ENCODE data around the gene IFT80.
A peak's percentile ranks its signal among the peaks of the same experiment; 100 is the strongest.

The IFT80 gene

DNA sequence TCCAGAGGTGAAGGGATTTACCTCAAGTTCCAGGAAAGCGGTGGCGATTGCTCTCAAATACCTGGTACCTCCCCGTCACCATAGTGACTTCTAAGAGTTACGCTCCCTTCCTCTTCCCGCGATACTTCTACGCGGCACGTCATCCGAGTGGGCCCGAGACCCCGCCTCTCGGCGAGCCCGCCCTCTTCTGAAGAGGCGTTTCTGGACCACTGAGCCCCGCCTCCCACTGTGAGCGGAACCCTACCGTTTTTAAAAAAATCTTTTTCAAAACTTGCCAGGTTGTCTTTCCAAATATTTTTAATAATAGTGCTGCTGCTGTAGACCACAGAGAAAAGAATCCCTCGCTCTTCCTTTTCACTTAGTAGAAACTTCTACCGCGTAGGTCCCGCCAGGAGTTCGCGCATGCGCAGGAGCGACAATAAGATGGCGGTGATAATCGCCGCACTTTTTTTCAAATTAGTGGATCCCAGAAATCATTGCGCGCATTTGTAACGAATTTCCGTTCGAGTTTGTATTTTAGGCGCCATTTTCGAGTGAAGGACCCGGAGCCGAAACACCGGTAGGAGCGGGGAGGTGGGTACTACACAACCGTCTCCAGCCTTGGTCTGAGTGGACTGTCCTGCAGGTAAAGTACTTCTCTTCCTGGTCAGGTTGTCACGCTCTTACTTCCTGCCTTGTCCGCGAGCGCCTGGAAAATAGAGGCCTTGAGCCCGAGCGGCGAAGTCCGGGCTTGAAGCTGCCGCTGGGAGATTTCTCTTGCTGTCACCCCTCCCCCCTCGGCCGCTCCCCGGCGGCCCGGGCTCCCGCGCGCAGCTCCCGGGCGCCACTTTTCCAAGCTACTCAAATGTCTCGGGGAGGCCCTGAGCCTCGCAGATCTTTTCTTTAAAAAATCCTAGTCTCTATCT is at the start of gene IFT80, which contains the start of gene SMC4:
Gene IFT80 (minus strand): TSS at position 101 of the 905 bp plus-strand sequence. CDS start 14,625 bp downstream, outside the sequence.
Gene SMC4 (plus strand): TSS at position 526 of the 905 bp plus-strand sequence. CDS start 1,177 bp downstream, outside the sequence.
- H3K27me3 Mint-ChIP-seq = peaks cover 18% of the 10 kb centered on the region
- no peaks in the 10 kb centered on the region for H3K9me3 Mint-ChIP-seq
- peaks cover 25% of the 10 kb centered on the region for H3K36me3 Mint-ChIP-seq
- peak; percentile 100 for ATAC-seq
- peaks cover 46% of the 10 kb centered on the region for H3K4me1 Mint-ChIP-seq
- peak within 1 kb of the TSS; percentile 96 for H3K4me3 Mint-ChIP-seq
- peak within 1 kb of the TSS; percentile 93 for H3K27ac Mint-ChIP-seq

DNA sequence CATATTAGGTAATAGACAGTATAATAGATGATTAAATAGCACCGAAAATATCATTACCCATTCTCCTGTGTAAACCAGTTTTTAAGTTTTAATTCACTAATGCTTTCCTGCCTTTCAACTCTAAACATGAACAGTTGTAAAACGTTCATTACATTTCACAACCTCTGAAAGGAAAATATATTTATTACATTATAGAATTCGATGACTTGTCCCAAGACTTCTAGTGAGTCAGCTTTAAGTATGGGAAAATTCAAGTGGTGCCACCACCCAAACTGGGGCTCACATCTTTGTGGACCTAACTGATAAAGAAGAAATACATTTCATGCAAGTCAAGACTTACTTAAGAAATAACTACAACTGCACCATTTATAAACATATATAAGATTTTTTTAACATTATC is 48.5 kb upstream of the IFT80 start:
- Mint-ChIP-seq H3K27me3 (no peaks in the 10 kb centered on the region), H3K9me3 (no peaks in the 10 kb centered on the region), H3K36me3 (peaks cover 17% of the 10 kb centered on the region), H3K27ac (no peak overlapping the region), H3K4me1 (peaks cover 25% of the 10 kb centered on the region), H3K4me3 (no peak overlapping the region)
- ATAC-seq = no peak

DNA sequence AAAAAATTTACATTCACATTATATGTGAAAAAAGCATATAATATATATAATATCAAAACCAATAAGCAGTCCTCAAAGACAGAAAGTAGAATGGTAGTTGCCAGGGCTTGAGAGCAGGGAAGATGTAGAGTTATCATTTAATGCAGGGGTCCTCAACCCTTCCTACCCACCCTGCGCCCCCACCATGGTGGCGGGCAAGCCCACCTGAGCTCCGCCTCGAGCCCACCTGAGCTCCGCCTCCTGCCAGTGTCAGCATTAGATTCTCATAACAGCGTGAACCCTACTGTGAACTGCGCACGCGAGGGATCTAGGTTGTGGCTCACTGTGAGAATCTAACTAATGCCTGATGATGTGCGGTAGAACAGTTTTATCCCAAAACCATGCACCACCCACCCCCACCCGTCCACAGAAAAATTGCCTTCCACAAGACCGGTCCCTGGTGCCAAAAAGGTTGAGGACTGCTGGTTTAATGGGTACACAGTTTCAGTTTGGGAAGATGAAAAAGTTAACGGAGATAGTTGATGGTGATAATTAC is 47.6 kb upstream of the IFT80 start:
- Mint-ChIP-seq H3K9me3 (no peaks in the 10 kb centered on the region), H3K4me3 (no peak overlapping the region), H3K36me3 (peaks cover 17% of the 10 kb centered on the region), H3K27me3 (no peaks in the 10 kb centered on the region), H3K27ac (no peak overlapping the region), H3K4me1 (peaks cover 25% of the 10 kb centered on the region)
- no peak for ATAC-seq

DNA sequence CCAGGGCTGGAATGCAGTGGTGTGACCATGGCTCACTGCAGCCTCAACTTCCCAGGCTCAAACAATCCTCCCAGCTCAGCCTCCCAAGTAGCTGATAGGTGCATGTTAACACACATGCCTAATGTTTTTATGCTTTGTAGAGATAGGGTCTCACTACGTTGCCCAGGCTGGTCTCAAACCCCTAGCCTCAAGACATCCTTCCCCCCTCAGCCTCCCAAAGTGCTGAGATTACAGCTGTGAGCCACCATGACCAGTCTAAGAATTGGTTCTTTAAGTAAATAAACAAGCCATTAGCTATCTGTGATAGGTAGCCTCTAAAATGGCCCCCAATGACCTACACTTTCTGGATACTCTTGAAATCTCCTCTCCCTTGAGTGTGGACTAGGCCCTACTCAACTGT is 46.8 kb upstream of the IFT80 start:
- no peaks in the 10 kb centered on the region for H3K9me3 Mint-ChIP-seq
- H3K4me1 Mint-ChIP-seq = peaks cover 25% of the 10 kb centered on the region
- H3K27me3 Mint-ChIP-seq = no peaks in the 10 kb centered on the region
- no peak overlapping the region for H3K27ac Mint-ChIP-seq
- no peak overlapping the region for H3K4me3 Mint-ChIP-seq
- no peak for ATAC-seq
- peaks cover 18% of the 10 kb centered on the region for H3K36me3 Mint-ChIP-seq

DNA sequence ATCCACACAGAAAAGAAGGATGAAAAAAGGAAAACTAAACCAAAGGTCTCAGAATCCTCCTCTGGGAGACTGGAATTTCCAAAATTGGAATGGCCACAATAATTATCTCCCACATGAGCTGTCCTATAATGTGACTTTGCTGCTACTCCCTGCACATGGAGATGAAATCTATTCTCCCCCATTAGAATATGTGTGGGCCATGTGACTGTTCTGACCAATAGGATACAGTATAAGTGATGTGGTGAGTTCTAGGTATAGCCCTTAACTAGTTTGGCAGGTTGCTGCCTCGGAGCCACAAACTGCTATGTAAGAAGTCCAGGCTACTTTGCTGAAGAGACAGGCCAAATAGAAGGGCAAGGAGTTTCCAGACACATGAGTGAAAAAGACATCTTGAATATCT is 45.4 kb upstream of the IFT80 start:
- no peak overlapping the region for H3K4me3 Mint-ChIP-seq
- ATAC-seq = no peak
- peaks cover 32% of the 10 kb centered on the region for H3K36me3 Mint-ChIP-seq
- no peaks in the 10 kb centered on the region for H3K9me3 Mint-ChIP-seq
- no peak overlapping the region for H3K27ac Mint-ChIP-seq
- H3K27me3 Mint-ChIP-seq = no peaks in the 10 kb centered on the region
- H3K4me1 Mint-ChIP-seq = peaks cover 11% of the 10 kb centered on the region

DNA sequence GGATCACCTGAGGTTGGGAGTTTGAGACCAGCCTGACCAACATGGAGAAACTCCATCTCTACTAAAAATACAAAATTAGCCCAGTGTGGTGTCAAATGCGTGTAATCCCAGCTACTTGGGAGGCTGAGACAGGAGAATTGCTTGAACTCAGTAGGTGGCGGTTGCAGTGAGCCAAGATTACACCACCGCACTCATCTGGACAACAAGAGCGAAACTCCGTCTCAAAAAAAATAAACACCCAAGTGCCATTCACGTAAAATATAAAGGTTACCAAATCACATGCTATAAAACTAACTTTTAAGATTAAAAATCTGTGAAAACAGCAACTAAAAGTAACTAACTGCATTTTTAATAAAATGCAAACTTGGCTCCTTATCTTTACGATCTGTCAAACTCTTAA is 41.7 kb upstream of the IFT80 start:
- Mint-ChIP-seq H3K4me1 (peaks cover 15% of the 10 kb centered on the region), H3K4me3 (no peak overlapping the region), H3K36me3 (peaks cover 54% of the 10 kb centered on the region), H3K27ac (no peak overlapping the region), H3K9me3 (no peaks in the 10 kb centered on the region), H3K27me3 (no peaks in the 10 kb centered on the region)
- no peak for ATAC-seq

DNA sequence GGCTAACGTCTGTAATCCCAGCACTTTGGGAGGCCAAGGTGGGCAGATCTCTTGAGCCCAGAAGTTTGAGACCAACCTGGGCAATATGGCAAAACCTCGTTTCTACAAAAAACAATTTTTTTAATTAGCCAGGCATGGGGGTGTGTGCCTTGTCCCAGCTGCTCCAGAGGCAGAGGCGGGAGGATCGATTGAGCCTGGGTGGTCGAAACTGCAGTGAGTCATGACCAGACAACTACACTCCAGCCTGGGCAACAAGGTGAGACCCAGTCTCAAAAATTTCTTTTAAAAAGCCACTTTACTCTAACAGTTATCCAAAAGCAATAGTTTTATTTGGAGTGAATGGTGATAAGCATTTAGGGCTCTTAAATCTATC is 38.0 kb upstream of the IFT80 start:
- no peak for ATAC-seq
- H3K27ac Mint-ChIP-seq = no peak overlapping the region
- H3K4me3 Mint-ChIP-seq = no peak overlapping the region
- no peaks in the 10 kb centered on the region for H3K9me3 Mint-ChIP-seq
- no peaks in the 10 kb centered on the region for H3K27me3 Mint-ChIP-seq
- H3K36me3 Mint-ChIP-seq = peaks cover 44% of the 10 kb centered on the region
- H3K4me1 Mint-ChIP-seq = peaks cover 5% of the 10 kb centered on the region

DNA sequence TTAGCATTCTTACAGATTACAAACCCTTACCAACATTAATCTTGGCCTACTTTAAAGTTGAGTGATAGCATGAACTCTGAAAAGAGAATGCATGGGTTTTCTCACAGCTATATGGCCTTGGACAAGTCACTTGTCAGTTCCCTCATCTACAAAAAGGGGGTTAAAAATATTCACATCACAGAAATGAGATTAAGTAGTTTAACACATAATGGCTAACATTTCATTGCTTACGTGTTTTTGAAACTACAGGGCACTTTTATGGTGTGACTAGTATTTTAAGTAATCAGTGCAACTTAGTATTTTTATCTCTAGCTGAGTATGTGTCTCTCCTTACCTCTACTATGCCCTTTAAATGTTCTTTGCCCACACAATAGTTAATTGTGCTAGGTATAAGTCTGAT is 36.7 kb upstream of the IFT80 start:
- H3K9me3 Mint-ChIP-seq = no peaks in the 10 kb centered on the region
- H3K36me3 Mint-ChIP-seq = peaks cover 54% of the 10 kb centered on the region
- H3K4me3 Mint-ChIP-seq = no peak overlapping the region
- H3K4me1 Mint-ChIP-seq = peaks cover 5% of the 10 kb centered on the region
- H3K27me3 Mint-ChIP-seq = no peaks in the 10 kb centered on the region
- no peak for ATAC-seq
- H3K27ac Mint-ChIP-seq = no peak overlapping the region

DNA sequence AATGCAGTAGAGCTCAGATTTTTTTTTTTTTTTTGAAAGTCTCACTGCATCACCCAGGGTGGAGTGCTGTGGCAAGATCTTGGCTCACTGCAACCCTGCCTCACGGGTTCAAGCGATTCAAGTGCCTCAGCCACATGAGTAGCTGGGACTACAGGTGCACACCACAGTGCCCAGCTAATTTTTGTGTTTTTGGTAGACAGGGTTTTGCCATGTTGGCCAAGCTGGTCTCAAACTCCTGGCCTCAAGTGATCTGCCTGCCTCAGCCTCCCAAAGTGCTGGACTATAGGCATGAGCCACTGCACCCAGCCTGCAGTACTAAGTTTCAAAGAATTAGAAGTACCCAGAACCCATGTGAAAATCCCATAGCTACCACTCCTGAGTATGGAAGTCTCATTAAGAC is 36.1 kb upstream of the IFT80 start:
- no peak overlapping the region for H3K27ac Mint-ChIP-seq
- no peak for ATAC-seq
- H3K4me1 Mint-ChIP-seq = peaks cover 5% of the 10 kb centered on the region
- no peaks in the 10 kb centered on the region for H3K27me3 Mint-ChIP-seq
- no peaks in the 10 kb centered on the region for H3K9me3 Mint-ChIP-seq
- no peak overlapping the region for H3K4me3 Mint-ChIP-seq
- peaks cover 54% of the 10 kb centered on the region for H3K36me3 Mint-ChIP-seq

DNA sequence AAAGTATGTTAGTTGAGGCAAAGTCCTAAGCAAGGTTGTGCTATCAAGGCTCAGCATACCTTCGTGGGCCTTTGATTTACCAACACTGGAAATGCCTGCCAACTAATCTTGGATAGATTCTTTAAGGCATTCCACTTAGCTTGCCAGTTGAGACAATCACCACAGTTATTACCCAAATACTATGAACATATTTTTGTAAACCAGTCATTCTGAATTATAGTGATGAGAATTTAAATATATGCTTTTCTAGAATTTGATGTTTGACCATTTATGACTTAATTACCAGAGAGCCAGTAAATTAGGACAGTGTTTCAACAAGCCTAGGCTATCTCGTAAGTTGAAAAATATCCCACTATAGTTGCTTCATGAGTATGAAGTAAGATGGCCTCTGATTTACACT is 35.0 kb upstream of the IFT80 start:
- Mint-ChIP-seq H3K27me3 (no peaks in the 10 kb centered on the region), H3K9me3 (no peaks in the 10 kb centered on the region), H3K4me1 (peaks cover 5% of the 10 kb centered on the region), H3K4me3 (no peak overlapping the region), H3K27ac (no peak overlapping the region), H3K36me3 (peaks cover 50% of the 10 kb centered on the region)
- ATAC-seq = no peak

DNA sequence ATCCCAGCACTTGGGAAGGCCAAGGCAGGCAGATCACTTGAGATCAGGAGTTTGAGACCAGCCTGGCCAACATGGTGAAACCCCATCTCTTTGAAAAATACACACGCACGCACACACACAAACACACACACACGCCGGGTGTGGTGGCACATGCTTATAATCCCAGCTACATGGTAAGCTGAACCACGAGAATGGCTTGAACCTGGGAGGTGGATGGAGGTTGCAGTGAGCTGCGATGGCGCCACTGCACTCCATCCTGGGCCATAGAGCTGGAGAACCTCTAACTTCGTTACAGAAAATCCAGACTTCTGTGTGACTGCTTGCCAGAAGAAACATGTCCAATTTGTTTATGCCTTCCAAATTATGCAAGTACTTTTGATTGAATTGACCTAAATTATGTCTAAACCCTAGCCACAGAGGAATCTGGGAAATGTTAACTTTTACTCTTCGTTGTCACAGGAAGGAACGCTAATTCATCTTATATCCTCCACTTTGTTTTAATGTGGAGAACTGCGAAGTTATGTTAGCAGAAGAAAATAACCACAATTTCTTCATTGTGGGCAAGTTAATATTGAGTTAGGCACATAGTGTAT is 28.9 kb upstream of the IFT80 start:
- Mint-ChIP-seq H3K36me3 (peaks cover 39% of the 10 kb centered on the region), H3K27ac (no peak overlapping the region), H3K4me1 (no peaks in the 10 kb centered on the region), H3K9me3 (no peaks in the 10 kb centered on the region), H3K27me3 (no peaks in the 10 kb centered on the region), H3K4me3 (no peak overlapping the region)
- no peak for ATAC-seq

DNA sequence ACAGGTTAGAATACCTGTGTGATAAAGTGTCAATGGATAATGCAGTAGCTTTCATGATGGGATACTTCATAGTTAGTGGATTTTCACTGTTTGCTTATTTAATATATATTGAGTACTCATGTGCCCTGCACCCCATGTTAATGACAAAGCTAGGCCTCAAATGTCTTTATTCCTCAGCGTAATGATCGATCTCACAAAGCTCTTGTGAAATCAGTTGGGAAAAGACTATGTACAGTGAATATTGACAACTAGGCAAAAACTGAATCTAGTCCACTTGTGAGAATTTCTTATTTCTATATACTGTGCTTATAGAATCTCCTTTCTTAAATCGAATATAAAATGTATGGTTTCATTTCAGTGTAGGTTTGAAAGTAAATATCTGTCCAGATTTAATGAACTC is 18.3 kb upstream of the IFT80 start:
- Mint-ChIP-seq H3K36me3 (peaks cover 39% of the 10 kb centered on the region), H3K4me3 (no peak overlapping the region), H3K27me3 (no peaks in the 10 kb centered on the region), H3K9me3 (no peaks in the 10 kb centered on the region), H3K27ac (no peak overlapping the region), H3K4me1 (no peaks in the 10 kb centered on the region)
- no peak for ATAC-seq

DNA sequence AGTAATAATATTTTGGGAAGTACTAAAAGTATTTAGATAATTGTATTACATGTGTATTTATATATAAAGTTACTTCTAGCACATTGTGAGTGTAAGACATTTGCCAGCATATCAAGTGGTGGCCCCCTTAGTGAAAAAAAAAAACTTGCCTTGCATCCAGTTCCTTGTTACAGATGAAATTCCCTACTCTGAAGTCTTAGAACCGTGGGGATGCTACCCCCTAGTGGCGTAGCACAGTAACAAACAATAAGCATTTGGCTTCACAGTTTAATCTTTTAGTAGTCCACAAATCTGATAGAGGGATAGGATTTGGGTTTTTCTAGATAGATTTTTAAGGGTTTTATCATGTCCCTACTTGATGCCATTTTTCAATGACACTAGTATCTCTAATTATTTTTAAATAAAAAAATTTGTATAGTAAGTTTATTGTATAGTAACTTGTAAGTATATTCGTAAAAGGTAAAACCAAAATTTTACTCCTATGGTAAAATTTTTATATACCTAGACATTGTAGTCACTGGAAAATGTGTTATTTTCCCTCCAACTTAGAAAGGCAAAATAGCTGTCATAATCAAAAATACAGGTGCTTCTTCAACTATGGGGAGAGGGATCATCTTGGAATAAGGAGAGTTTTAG is 14.7 kb upstream of the IFT80 start:
- no peak for ATAC-seq
- no peaks in the 10 kb centered on the region for H3K9me3 Mint-ChIP-seq
- no peaks in the 10 kb centered on the region for H3K27me3 Mint-ChIP-seq
- no peak overlapping the region for H3K27ac Mint-ChIP-seq
- no peaks in the 10 kb centered on the region for H3K4me1 Mint-ChIP-seq
- no peak overlapping the region for H3K4me3 Mint-ChIP-seq
- H3K36me3 Mint-ChIP-seq = peaks cover 22% of the 10 kb centered on the region

DNA sequence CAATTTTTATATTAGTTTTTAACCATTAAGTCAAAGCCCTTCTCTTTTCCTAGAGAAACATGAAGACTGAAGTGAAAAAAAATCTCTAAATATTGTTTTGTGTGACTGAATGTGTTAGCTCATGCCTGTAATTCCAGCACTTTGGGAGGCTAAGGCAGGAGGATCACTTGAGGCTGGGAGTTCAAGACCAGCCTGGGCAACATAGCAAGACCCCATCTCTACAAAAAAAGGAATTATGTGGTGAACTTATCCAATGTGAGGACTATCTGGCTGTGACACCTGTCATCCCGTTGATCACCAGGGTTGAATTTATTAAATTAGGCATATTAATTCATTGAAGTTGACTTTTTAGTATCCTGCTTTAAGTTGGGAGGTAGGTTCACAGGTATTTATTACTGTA is 13.5 kb upstream of the IFT80 start:
- Mint-ChIP-seq H3K4me1 (no peaks in the 10 kb centered on the region), H3K9me3 (no peaks in the 10 kb centered on the region), H3K36me3 (peaks cover 30% of the 10 kb centered on the region), H3K4me3 (no peak overlapping the region), H3K27ac (no peak overlapping the region), H3K27me3 (no peaks in the 10 kb centered on the region)
- ATAC-seq = no peak

DNA sequence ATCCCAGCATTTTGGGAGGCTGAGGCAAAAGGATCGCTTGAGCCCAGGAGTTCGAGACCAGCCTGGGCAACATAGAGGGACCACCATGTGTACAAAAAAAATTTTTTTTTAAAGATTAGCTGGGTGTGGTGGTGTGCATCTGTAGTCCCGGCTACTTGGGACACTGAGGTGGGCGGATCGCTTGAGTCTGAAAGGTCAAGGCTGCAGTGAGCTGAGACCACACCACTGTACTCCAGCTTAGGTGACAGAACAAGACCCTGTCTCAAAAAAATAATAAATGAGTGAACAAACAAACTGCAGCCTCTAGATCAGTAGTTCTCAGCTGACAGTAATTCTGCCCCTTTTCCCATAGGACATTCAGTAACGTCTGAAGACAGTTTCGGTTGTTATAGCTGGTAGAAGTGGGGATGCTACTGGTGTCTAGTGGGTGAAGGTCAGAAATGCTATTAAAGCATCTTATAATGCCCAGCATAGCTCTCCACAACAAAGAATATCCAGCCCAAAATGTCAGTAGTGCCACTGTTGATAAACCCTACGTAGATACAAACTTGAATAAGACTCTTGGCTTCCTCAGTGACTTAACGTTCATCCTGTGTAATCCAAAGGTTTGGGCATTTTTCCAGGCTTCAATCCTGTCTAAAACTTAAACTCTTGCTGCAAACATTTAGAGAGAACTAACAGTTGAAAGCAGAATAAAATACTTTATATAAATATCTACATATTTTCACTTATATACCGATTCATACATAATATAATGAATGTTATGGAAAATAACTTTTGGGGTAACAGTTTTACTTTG is 11.0 kb upstream of the IFT80 start:
- H3K27ac Mint-ChIP-seq = no peak overlapping the region

More for the DNA sequence above, 11.0 kb upstream of the IFT80 start:
- Mint-ChIP-seq H3K4me3 (no peak overlapping the region), H3K36me3 (peaks cover 21% of the 10 kb centered on the region), H3K9me3 (no peaks in the 10 kb centered on the region), H3K27me3 (no peaks in the 10 kb centered on the region), H3K4me1 (no peaks in the 10 kb centered on the region)
- no peak for ATAC-seq
